H1 (cell line): ENCODE results near the gene CYB5B. TPM values are rescaled to one million over a fixed set of nuclear protein-coding genes. Genes with fewer than 3 reads are reported as not detected.

Source experiments
- CTCF ChIA-PET: fragments of 300-600 bp; sonication (Branson Sonifier 250); formaldehyde crosslinking; loops from one replicate; lab custom pipeline; 2021; ENCODE audit not compliant: partially characterized antibody; lab: Charles Lee
- POLR2A ChIA-PET: fragments of 300-600 bp; sonication (Branson Sonifier 250); formaldehyde crosslinking; loops from one replicate; lab custom pipeline; 2021; ENCODE audit warnings: inconsistent platforms; ENCODE audit not compliant: partially characterized antibody; lab: Charles Lee
- DNase-seq, 2 experiments: peaks; one replicate each; pipeline versions ENCODE4 v3.0.0 to v3.0.0-alpha.2; 2010 to 2022; ENCODE audit warnings: low spot score in 2 of 2, low read depth in 1 of 2, mixed read lengths in 1 of 2
- FAIRE-seq: peaks from 2 replicates; lab custom pipeline; 2011; peaks lifted over from hg19 to GRCh38; lab: Jason Lieb, UNC
- H2AFZ ChIP-seq: 2 replicates; pipeline ENCODE4 v1.8.1; 2012; ENCODE audit warnings: low read length, inconsistent platforms
- H2AK5ac ChIP-seq: 2 replicates; pipeline ENCODE4 v1.6.1; 2013; ENCODE audit warnings: low read depth, low read length
- H2BK120ac ChIP-seq: replicated peaks from 2 replicates; pipeline ENCODE3; 2013; ENCODE audit warnings: low read depth, low read length, inconsistent platforms
- H2BK12ac ChIP-seq: 2 replicates; pipeline ENCODE4 v1.6.1; 2013; ENCODE audit warnings: low read depth, low read length
- H2BK15ac ChIP-seq: 2 replicates; pipeline ENCODE4 v1.6.1; 2013; ENCODE audit warnings: low read length
- H2BK20ac ChIP-seq: 2 replicates; pipeline ENCODE4 v1.6.1; 2013; ENCODE audit warnings: low read length
- H2BK5ac ChIP-seq: 2 replicates; pipeline ENCODE4 v1.6.1; 2013; ENCODE audit warnings: low read depth, low read length
- H3K14ac ChIP-seq: 2 replicates; pipeline ENCODE4 v1.6.1; 2013; ENCODE audit warnings: inconsistent platforms; ENCODE audit not compliant: insufficient read length
- H3K18ac ChIP-seq: 2 replicates; pipeline ENCODE4 v1.6.1; 2013; ENCODE audit warnings: low read length; ENCODE audit errors: extremely low read depth
- H3K23ac ChIP-seq: 2 replicates; pipeline ENCODE4 v1.6.1; 2013; ENCODE audit warnings: inconsistent platforms; ENCODE audit not compliant: insufficient read length
- H3K23me2 ChIP-seq: 2 replicates; pipeline ENCODE4 v1.6.1; 2013; ENCODE audit warnings: low read depth, low read length
- H3K27ac ChIP-seq: 2 replicates; pipeline ENCODE4 v1.6.1; 2011; ENCODE audit warnings: low read depth, low read length, inconsistent platforms
- H3K27me3 ChIP-seq, 4 experiments: replicated peaks in 1 of 4; 1 replicate in 1 of 4; 2 replicates in 3 of 4; pipeline versions ENCODE4 v1.6.1 to v1.8.1; 2011 to 2013; ENCODE audit warnings: low read length in 3 of 4, mild to moderate bottlenecking in 3 of 4, inconsistent platforms in 2 of 4, mixed read lengths in 2 of 4, moderate library complexity in 1 of 4; ENCODE audit not compliant: control insufficient read depth in 3 of 4, insufficient read depth in 3 of 4; ENCODE audit errors: extremely low read depth in 1 of 4
- H3K36me3 ChIP-seq, 4 experiments: 2 replicates each; pipeline versions ENCODE4 v1.6.1 to v1.8.1; 2011 to 2013; ENCODE audit warnings: mild to moderate bottlenecking in 4 of 4, low read length in 3 of 4, moderate library complexity in 2 of 4, control low read depth in 1 of 4, inconsistent platforms in 1 of 4; ENCODE audit not compliant: insufficient read depth in 4 of 4, control insufficient read depth in 2 of 4
- H3K4ac ChIP-seq: replicated peaks from 2 replicates; pipeline ENCODE3; 2013; ENCODE audit warnings: low read length, low read depth, mixed read lengths, inconsistent platforms; ENCODE audit not compliant: insufficient read length
- H3K4me1 ChIP-seq, 4 experiments: replicated peaks in 1 of 4; 1 replicate in 1 of 4; 2 replicates in 3 of 4; pipeline versions ENCODE4 v1.6.1 to v1.8.1; 2011 to 2013; ENCODE audit warnings: low read length in 3 of 4, inconsistent platforms in 2 of 4, mixed read lengths in 1 of 4; ENCODE audit not compliant: insufficient read depth in 4 of 4, control insufficient read depth in 3 of 4
- H3K4me2 ChIP-seq, 2 experiments: 2 replicates each; pipeline versions ENCODE4 v1.6.1 to v1.8.1; 2011 to 2013; ENCODE audit warnings: low read depth in 2 of 2, low read length in 2 of 2, control low read depth in 1 of 2, inconsistent platforms in 1 of 2, mild to moderate bottlenecking in 1 of 2; ENCODE audit not compliant: insufficient read depth in 1 of 2
- H3K4me3 ChIP-seq, 4 experiments: fragments of 200-600, 300-600 bp in 1 of 4; sonication (generic), shearing (Covaris generic), sonication (Bioruptor Twin) in 1 of 4; 2 replicates each; pipeline versions ENCODE4 v1.5.1 to v1.8.1; 2011 to 2016; ENCODE audit warnings: low read length in 4 of 4, low read depth in 3 of 4, control low read depth in 2 of 4, inconsistent platforms in 2 of 4, mild to moderate bottlenecking in 2 of 4, mixed read lengths in 1 of 4, moderate library complexity in 1 of 4; ENCODE audit not compliant: insufficient read depth in 2 of 4; ENCODE audit errors: extremely low read depth in 1 of 4
- H3K56ac ChIP-seq: replicated peaks from 2 replicates; pipeline ENCODE3; 2013; ENCODE audit warnings: low read depth, mild to moderate bottlenecking, mixed read lengths, low read length, inconsistent platforms; ENCODE audit not compliant: insufficient read length
- H3K79me1 ChIP-seq: 2 replicates; pipeline ENCODE4 v1.6.1; 2013; ENCODE audit warnings: low read depth, low read length, control low read depth
- H3K79me2 ChIP-seq, 2 experiments: 2 replicates each; pipeline versions ENCODE4 v1.6.1 to v1.8.1; 2012 to 2013; ENCODE audit warnings: low read length in 2 of 2, mild to moderate bottlenecking in 2 of 2, inconsistent platforms in 1 of 2; ENCODE audit not compliant: insufficient read depth in 2 of 2, control insufficient read depth in 1 of 2
- H3K9ac ChIP-seq, 4 experiments: replicated peaks in 1 of 4; 1 replicate in 1 of 4; 2 replicates in 3 of 4; pipeline versions ENCODE4 v1.6.1 to v1.8.1; 2011 to 2013; ENCODE audit warnings: low read depth in 3 of 4, low read length in 3 of 4, control low read depth in 2 of 4, mild to moderate bottlenecking in 2 of 4, moderate library complexity in 2 of 4, inconsistent platforms in 1 of 4; ENCODE audit errors: extremely low read depth in 1 of 4
- H3K9me3 ChIP-seq, 2 experiments: 2 replicates each; pipeline versions ENCODE4 v1.6.1 to v1.8.1; 2012 to 2013; ENCODE audit warnings: mild to moderate bottlenecking in 2 of 2, moderate library complexity in 2 of 2, control low read depth in 1 of 2, inconsistent platforms in 1 of 2, low read depth in 1 of 2, low read length in 1 of 2, mixed read lengths in 1 of 2; ENCODE audit not compliant: insufficient read depth in 2 of 2
- H4K20me1 ChIP-seq, 2 experiments: replicated peaks in 1 of 2; 2 replicates each; pipeline versions ENCODE3 to v1.8.1; 2011 to 2013; ENCODE audit warnings: inconsistent platforms in 2 of 2, low read length in 2 of 2, mild to moderate bottlenecking in 1 of 2; ENCODE audit not compliant: insufficient read depth in 2 of 2, control insufficient read depth in 1 of 2
- H4K5ac ChIP-seq: 2 replicates; pipeline ENCODE4 v1.6.1; 2013; ENCODE audit warnings: low read length, low read depth, mixed read lengths, inconsistent platforms; ENCODE audit not compliant: insufficient read length
- H4K8ac ChIP-seq: 2 replicates; pipeline ENCODE4 v1.8.0; 2013; ENCODE audit warnings: mild to moderate bottlenecking, moderate library complexity, low read length, inconsistent platforms; ENCODE audit not compliant: insufficient read depth; ENCODE audit errors: extremely low read depth
- H4K91ac ChIP-seq: replicated peaks from 2 replicates; pipeline ENCODE3; 2013; ENCODE audit warnings: low read length, mixed read lengths, inconsistent platforms; ENCODE audit not compliant: insufficient read length
- GTF2F1 ChIP-seq: IDR thresholded peaks from 2 replicates; pipeline ENCODE4 v1.6.1; 2012; ENCODE audit warnings: low read depth, low read length, improper control_type of control experiment, borderline replicate concordance
- RBBP5 ChIP-seq: IDR thresholded peaks from 2 replicates; pipeline ENCODE4 v1.7.1; 2012; ENCODE audit warnings: low read depth, mild to moderate bottlenecking, inconsistent platforms, low read length, moderate library complexity, borderline replicate concordance
- WGBS, 2 experiments: shearing (Covaris generic) in 1 of 2; methylation state at CpG; one replicate each; pipeline versions ENCODE4 v1.1.6 to v1.1.7; 2013 to 2015; ENCODE audit warnings: low lambda C conversion rate in 2 of 2, mixed read lengths in 2 of 2, inconsistent platforms in 1 of 2, low coverage in 1 of 2, missing lambda C conversion rate in 1 of 2; ENCODE audit not compliant: insufficient replicate concordance in 2 of 2, insufficient coverage in 1 of 2, insufficient read length in 1 of 2; ENCODE audit errors: extremely low coverage in 1 of 2, missing lambda C conversion rate in 1 of 2; 5-methylcytosine and 5-hydroxymethylcytosine counted together
- polyA plus RNA-seq, 7 experiments: library from polyadenylated mRNA; depleted of rRNA in 3 of 7; stranded (reverse) in 5 of 7; unstranded in 2 of 7; fragments of >200 nt in 5 of 7; fragments of 200-250 nt in 2 of 7; gene quantifications; 1 replicate in 5 of 7; 2 replicates in 1 of 7; 4 replicates in 1 of 7; pipeline versions ENCODE4 v1.2.1 to v1.2.3, GENCODE V29; 2011 to 2013; ENCODE audit warnings: missing spikeins in 2 of 7, mixed read lengths in 2 of 7
- total RNA-seq: library from RNA; stranded (reverse); fragmentation: NEBNext Ultra II Directional; extraction: Animal tissue kit (Norgen Biotek cat#: 25700); gene quantifications from 2 replicates; pipeline ENCODE4 v1.2.1, GENCODE V29; 2021
- TF ChIP-seq, protein P1 (sequence below): IDR thresholded peaks from 2 replicates; pipeline ENCODE4 v1.6.1; 2012; ENCODE audit warnings: low read length, inconsistent platforms

Gene CYB5B
- total and polyA plus RNA-seq, 2 of the 8 experiments (the other 6 are each of a cell fraction or from before 2014, with no cell fraction given) = 108 to 127 TPM

DNA sequence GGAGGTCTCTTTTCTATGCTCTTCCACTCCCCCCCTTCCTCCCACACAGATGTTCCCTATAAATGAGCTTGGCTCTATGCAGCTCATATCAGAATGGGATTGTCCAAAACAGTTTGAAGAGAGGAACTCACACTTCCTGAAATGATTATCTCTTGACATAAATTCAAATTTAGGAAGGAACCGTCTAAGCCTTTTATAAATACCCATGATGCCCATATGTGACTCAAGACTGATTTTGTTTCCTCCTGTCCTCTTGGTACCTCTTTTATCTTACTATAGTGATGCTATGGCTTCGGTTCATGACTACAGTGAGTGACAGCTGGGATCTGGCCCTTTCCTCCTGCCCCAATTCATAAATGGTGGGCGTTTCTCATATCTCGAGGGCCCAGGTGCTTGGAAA is 22.0 kb upstream of the CYB5B start:
- no peak overlapping the region for H4K5ac ChIP-seq
- no peak overlapping the region for H3K23ac ChIP-seq
- CTCF ChIA-PET = interaction anchor here (0.5 to 1.2 kb wide), 3 partner anchors 11 to 27 kb away, joined by 3 read pairs; no protein-coding TSS in a partner anchor
- H3K79me1 ChIP-seq = no peaks in the 10 kb centered on the region
- peaks cover 0 to 5% (median 3%) of the 10 kb centered on the region in 4 experiments; a peak in 3 of 7 replicates for H3K4me1 ChIP-seq
- no peak overlapping the region for H2BK120ac ChIP-seq
- H4K8ac ChIP-seq = no peak overlapping the region
- no peak overlapping the region for H3K4me2 ChIP-seq
- no peak overlapping the region for H2BK5ac ChIP-seq
- H2AK5ac ChIP-seq = no peak overlapping the region
- no peak for FAIRE-seq
- H4K91ac ChIP-seq = no peak overlapping the region
- H3K23me2 ChIP-seq = no peaks in the 10 kb centered on the region
- H3K79me2 ChIP-seq = no peaks in the 10 kb centered on the region
- H2BK12ac ChIP-seq = no peak overlapping the region
- H3K27ac ChIP-seq = no peak overlapping the region
- TF ChIP-seq GTF2F1 = no peak
- no peak for TF ChIP-seq RBBP5
- TF ChIP-seq, protein P1, sequence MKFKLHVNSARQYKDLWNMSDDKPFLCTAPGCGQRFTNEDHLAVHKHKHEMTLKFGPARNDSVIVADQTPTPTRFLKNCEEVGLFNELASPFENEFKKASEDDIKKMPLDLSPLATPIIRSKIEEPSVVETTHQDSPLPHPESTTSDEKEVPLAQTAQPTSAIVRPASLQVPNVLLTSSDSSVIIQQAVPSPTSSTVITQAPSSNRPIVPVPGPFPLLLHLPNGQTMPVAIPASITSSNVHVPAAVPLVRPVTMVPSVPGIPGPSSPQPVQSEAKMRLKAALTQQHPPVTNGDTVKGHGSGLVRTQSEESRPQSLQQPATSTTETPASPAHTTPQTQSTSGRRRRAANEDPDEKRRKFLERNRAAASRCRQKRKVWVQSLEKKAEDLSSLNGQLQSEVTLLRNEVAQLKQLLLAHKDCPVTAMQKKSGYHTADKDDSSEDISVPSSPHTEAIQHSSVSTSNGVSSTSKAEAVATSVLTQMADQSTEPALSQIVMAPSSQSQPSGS = no peak
- WGBS, 2 experiments = 91% methylated on average over 4 of the region's 4 CpGs; no CpG with 5 or more reads in 1 of the 2 experiments
- no peak overlapping the region for H3K14ac ChIP-seq
- H4K20me1 ChIP-seq = no peaks in the 10 kb centered on the region
- no peak for DNase-seq
- H3K9ac ChIP-seq = no peak overlapping the region
- no peak overlapping the region for H2BK20ac ChIP-seq
- H3K36me3 ChIP-seq = no peaks in the 10 kb centered on the region
- H3K27me3 ChIP-seq = no peaks in the 10 kb centered on the region
- no peak overlapping the region for H3K56ac ChIP-seq
- no peak overlapping the region for H3K4ac ChIP-seq
- H2AFZ ChIP-seq = no peak overlapping the region
- no peak overlapping the region for H2BK15ac ChIP-seq
- H3K9me3 ChIP-seq = no peaks in the 10 kb centered on the region
- no peak overlapping the region for H3K18ac ChIP-seq
- POLR2A ChIA-PET = no interaction called here
- no peak overlapping the region for H3K4me3 ChIP-seq
